HG02642 (cell line): ENCODE measurements around the gene OR6B2.
"Not testable (repeated sequence)": the region's sequence is repeated elsewhere in the genome, so short reads cannot be mapped to it uniquely, and the experiment has no call there.

ENCODE experiments used
- ATAC-seq: cut with Tn5 transposase; IDR thresholded peaks from one replicate; pipeline ENCODE4 v1.9.1; 2021; ENCODE audit warnings: mild to moderate bottlenecking; ENCODE audit not compliant: unreplicated experiment, poor library complexity

OR6B2 gene

DNA sequence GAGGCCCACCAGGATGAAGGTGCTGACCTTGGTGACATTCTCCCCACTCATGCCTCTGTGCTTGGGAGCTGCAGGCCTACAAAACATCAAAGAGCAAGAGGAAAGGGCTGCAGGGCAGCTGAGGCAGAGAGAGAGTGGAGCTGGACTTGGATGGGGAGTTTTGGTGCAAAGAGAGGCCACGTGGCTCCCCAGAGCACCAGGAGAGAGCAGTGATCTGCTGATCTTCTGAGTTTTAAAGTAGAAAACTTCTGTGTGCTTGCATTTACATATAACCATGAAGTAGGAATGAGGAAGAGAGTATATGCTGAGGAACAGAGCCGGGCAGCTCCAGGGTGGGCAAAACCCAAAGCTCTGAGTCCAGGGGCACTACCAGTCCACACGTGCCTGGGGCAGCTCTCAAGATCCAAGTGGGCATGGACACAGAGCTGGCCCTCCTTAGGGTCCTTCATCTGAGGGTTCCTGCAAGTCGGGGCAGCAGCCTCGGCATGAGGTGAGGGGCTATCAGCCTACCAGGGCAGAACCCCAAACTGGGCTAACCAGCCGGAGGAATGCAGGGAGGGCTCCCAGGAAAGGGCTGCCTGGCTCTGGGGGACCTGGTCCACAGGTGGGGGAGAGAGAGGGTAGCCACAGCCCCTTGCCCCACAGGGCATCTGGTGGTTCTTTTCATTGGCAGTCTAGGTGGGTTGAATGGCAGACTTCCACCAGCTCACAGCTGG lies at the start of gene OR6B2:
Gene OR6B2, minus strand, starts transcription at position 51 of the 716 bp plus-strand sequence. Its CDS starts 0 bp downstream, at position 51.
- ATAC-seq: no peak

DNA sequence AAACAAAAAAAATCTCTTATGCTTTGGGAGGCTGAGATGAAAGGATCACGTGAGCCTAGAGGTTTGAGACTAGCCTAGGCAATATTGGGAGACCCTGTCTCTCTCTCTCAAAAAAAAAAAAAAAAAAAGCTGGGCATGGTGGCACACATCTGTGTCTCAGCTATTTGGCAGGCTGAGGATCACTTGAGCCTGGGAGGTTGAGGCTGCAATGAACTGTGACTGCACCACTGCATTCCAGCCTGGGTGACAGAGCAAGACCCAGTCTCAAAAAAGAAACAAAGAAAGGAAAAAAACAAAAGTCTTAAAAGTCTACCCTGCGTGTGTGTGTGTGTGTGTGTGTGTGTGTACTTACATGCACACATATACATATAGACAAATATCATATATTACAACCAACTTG lies 48.4 kb upstream of the OR6B2 start:
- ATAC-seq: no peak

DNA sequence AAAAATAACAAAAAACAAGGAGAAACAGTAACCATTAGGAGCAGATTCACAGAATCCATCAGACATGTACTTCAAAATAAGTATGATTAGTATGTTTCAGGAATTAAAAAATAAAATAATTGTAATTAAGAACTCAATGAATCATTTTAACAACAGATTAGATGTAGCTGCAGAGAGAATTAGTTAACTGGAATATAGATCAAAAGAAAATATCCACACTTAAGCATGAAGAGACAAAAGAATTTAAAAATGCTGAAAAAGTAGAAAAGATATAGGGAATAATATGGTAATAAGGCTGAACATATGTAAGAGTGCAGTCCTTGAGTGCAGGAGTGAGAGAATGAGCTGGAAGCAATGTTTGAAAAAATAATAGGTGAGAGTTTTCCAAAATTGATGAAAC lies 47.2 kb upstream of the OR6B2 start:
- no peak for ATAC-seq

DNA sequence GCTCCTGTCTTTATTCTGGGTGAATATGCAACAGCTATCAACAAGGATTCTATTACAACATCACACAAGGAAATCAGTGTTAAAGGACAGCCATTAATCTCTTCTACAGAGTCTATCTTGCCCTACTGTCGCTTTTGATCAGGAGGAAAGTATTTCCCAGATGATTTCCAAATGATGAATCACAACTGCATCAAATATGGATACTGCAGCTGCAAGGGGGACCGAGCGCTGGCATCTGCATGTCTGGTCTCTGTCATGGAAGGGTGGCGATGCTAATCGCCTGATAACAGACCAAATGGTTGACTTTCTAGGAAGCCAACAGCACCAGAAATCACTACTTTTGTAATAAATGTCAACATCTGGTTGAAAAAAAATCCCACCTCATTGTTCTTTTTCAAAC lies 44.3 kb upstream of the OR6B2 start:
- ATAC-seq: no peak

DNA sequence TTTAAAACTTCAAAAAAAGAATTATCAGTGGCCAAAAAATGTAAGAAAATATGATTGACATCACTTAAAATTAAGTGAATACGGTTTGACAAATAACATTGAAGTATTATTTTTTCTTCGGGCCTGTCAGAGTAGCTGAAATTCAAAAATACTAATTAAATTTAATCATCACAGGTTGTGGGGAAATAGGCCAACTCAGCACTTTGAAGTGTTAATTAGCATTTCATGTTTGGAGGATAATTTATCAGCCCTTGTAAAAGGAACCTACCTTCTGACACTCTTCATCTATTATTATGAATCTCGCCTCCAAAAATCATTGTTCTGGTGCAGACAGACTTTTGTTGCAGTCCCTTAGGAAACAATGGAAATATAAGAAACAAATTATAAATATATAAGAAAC lies 40.7 kb upstream of the OR6B2 start:
- ATAC-seq: no peak

DNA sequence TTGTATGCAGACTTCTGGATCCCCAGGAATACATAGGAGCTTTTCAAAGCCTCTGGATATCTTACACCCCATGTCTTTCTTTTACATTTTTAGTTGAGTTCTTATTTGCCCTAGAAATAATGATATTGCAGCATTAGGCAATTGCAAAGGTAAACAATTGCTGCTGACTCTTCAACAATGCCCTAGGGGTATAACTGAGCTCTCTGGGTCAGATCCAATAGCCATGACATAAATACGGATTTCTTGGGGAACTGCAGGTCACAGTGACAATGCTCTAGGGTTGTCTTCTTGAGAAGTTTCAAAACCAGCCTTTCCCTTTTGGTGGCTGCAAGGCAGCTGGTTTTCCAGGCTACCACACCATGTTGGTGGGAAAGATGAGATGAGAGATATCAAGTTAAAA lies 39.6 kb upstream of the OR6B2 start:
- ATAC-seq: no peak

DNA sequence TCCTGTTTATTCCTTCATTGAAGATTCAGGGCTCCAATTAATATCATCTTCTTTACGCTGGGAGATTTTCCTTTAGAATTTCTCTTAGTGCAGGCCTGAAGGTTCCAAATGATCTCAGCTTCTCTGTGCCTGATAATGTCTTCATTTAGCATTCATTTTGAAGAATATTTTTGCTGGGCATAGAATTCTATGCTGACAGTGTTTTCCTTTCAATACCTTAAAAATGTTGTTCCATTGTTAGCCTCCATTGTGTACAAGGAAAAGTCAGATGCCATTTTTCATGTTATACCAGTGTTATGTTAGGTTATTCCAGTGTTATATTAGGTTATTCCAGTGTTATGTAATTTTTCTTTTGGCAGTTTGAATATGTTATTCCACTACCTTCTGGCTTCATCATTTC lies 38.0 kb upstream of the OR6B2 start:
- ATAC-seq: no peak

DNA sequence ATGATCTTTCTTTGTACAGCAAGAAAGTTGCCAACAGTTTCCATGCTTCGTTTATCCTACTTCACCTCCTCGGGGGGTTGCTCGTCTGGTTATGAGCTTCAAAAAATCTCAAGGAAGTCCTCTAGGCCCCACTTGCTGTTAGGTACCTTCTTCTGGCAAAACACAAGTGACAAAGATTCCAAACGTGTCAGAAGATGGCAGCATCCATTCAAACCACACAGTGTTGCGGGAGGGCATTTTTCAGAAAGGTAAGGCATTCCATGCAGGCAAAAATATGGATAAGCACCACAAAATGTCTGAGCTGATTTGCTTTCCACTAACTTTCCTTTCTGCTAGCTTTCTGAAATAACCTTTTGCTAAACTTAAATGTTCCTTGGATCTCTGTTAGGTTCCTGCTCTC lies 36.3 kb upstream of the OR6B2 start:
- no peak for ATAC-seq

DNA sequence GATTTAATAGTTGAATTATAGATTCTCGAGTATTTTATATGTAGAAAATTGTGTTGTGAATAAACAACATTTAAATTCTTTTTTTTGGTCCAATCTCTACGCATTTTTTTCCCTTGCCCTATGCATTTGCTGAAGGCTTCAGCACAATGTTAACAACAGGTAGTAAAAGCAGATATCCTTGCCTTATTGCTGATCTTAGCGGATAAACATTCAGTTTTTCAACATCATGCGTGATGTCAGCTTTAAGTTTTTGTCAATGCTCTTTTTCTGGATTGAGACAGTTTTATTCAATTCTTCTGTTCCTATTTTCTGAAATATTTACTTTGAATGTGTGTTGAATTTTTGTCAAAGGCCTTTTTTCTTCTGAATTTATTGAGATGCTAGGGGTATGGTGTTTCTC lies 34.7 kb upstream of the OR6B2 start:
- ATAC-seq: no peak

DNA sequence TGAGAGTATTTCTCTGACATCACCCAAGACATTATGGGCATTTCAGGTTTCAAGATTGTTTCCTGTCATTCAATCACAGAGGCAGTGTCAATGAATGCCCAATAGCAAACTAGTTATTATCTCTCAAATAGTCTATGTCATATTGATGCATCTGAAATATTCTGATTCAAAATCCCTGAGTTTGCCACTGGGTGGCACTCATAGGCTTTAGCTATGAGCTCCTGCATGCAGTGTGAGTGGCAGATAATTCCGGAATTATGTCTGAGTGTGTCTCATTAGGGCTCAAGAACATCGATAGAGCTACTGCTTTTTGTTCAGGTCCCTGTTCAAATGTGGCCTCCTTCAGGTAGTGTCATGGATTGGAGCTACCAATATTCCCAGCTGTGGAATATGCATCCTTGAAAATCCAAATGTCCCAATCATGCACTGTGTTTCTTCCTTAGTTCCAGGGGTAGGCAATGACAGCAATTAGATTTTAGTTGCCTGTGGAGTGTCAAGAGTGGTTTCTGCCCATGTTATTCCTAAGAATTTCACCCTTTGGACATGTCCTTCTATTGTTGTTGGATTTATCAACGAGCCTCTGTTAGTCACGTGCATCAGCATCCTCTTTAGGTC lies 30.9 kb upstream of the OR6B2 start:
- no peak for ATAC-seq

DNA sequence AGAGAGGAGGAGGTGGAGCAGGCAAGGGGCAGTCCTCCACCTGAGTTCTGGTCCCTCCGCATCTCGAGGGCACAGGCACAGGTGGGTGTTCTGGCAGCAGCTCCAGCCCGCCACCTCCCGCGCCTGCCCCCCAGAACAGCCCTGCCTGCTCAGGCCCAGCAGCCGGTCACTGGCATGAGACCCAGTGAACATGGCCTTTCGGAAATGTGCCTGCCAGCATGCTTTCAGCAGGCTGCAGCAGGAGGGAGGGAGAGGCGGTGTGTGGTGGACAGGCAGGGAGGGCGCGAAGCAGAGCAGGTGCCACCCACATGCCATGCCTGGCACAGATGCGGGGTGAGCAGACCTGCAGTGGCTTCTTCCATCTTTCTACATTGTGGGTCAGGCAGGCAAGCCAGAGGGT lies 26.4 kb upstream of the OR6B2 start:
- no peak for ATAC-seq

DNA sequence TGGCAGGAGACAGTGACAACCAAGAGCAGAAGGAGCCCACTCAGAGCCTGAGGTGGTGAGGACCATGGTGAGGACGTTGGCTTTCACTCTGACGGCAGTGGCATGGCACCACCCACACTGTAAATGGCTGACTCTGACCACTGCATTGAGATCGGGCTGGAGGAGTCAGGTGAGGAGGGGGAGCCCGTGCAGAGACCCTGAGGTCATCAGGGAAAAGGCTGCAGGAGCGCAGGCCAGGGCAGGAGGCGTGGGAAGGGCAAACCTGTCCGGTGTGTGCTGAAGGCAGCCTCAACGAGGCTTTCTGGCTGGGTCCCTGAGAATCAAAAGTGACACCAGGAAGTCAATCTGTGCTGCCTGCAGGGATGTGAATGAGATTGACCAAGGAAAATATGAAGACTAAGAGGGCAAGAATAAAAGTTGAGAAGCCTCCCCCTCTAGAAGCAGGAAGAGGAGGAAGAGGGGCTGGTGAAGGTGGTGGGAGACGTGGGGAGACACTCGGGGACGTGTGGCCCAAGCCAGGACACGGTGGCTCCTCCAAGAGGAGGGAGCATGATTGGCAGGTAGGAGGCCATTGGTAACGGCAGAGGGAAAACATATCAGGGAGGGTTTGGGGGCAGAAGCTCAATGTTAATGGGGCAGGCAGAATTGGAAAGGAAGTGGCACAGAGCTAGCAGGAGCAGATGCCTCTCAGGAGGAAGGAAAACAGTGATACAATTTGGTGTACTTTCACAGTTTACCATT lies 25.1 kb upstream of the OR6B2 start:
- no peak for ATAC-seq

DNA sequence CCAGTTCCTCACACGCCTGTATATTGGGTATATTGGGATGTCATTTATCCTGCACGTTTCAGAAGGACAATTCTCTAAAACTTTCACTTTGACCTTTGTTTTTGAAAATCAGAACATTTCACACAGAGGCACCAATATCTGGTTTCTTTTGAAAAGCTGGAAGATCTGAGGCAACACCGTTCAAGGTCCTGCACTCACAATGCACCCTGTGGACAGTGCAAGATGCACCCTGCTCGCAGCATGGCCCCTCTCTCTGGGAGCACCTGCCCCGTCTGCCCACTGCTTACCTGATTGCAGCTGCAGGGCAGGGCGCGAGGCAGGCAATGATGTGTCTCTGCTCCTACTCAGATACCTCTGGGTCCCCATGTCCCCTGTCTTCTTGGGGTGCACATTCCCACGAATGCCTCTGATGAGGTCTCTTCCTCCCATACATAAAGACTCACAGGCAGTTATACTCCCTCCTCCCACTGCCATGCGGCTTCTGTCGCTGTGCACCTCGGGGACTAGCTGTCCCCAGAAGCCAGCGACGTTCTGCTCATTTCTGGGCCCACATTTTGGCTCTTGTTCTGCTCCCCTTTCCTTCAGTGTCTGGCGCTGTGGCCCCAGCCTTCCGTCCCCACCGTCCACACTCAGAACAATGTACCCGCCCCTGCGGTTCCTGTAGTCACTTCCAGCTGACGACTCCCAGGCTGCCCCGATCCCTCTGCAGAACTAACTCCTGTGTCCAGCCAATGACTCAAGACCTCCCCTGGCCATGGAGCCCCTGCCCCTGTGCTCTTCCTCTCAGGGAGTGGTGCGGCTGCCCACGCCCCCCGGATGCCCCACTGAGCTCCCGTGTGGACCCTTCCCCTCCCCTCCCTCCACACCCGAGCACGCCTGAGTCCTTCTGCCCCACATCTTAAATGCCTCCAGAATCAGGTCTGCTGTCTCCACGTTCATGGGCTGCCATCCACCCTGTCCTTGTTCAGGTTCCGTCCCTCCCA lies 23.2 kb upstream of the OR6B2 start, which contains the start of gene OR6B3:
Gene OR6B3, minus strand, starts transcription at position 349 of the 983 bp plus-strand sequence.
- ATAC-seq: no peak

DNA sequence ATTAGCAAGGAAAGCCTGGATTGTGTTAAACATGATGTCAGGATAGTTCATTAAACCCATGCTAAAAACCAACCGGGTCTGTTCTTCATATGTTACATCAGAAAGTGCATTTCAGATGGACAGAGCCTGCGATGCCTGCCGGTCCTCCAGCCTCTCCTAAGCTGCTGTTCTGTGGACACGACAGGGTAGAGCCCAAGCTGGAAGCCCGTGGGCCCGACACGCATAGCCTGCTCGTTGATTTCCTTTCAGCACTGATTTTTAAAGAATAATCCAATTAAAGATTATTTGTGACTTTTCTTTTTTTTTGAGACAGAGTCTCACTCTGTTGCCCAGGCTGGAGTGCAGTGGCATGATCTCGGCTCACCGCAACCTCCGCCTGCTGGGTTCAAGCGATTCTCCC lies 22.3 kb upstream of the OR6B2 start:
- no peak for ATAC-seq

DNA sequence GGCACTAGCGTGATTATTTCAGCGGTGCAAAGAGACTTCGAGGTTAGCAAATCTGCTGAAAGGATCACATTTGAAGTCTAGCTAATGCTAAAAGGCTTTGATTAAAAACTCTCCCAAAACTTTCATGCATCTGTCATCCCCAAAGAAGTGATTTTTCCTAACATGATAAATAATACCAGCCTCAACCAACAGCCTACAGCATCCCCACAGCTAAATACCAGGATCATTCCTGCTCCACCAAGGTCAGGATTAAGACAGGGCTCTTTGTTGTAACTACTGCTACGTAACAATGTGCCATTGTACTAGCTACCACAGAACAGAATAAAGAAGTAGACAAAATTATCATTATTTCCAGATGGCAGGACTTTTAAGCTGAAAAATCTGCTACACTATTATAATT lies 21.5 kb upstream of the OR6B2 start:
- ATAC-seq: no peak

DNA sequence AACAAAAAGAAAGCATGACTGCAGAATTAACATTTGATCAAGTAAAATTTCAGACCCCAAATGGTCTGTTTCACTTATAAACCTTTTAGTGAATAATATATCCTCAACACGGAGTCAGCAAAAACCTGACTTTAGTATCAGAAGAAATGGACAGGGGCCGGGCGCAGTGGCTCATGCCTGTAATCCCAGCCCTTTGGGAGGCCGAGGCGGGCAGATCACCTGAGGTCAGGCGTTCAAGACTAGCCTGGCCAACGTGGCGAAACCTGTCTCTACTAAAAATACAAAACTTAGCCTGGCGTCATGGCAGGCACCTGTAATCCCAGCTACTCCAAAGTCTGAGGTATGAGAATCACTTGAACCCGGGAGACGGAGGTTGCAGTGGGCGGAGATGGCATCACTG lies 20.0 kb upstream of the OR6B2 start:
- ATAC-seq: no peak

DNA sequence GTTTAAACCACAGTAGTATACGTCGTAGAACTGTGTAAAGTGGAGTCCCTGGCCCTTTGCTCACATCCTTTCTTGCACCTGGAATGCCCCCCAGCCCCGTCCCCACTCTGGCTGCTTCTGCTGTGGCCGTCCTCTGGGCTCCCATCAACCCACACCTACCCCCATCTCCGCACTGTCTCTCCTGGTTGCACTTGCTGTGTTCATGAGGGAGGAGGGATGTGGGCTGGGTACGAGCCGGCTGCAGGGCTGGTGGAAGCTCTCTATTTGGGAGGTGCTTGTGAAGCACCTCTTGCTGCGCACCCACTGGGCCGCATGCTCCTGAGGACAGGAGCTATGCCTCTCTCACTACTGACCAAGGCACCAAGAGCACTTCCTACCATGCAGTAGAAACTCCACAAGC lies 18.0 kb upstream of the OR6B2 start:
- no peak for ATAC-seq

DNA sequence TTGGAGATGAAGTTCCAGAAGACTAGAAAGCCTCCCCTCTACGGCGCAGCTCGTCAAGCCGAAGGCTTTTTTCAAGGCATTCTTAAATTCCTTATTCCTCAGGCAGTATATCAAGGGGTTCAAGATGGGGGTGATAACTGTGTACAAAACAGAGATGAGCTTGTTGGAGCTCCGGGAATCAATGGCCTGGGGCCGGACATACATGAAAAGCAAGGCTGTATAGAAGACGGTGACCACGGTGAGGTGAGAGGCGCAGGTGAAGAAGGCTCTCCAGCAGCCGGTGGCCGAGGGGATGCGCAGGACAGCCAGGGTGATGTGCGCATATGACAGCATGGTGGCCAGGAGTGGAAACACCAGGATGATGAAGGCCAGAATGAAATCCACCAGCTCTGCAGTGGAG lies 14.9 kb upstream of the OR6B2 start:
- ATAC-seq: no peak

DNA sequence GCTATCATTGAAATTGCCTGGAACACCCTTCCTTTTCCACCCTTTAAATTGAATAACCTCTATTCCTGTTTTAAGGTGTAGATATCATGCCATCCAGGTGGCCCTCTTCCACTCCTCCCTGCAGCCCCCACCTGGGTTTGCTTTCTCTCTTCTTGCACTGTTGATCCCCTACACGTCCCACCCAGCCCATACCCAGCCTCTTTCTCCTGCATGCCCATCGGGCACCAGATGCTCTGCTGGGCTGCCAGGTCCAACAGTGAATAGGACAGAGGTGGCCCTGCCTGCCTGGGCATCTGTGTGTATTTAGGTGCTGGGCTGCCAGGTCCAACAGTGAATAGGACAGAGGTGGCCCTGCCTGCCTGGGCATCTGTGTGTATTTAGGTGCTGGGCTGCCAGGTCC lies 13.9 kb upstream of the OR6B2 start:
- ATAC-seq: not testable (repeated sequence)

DNA sequence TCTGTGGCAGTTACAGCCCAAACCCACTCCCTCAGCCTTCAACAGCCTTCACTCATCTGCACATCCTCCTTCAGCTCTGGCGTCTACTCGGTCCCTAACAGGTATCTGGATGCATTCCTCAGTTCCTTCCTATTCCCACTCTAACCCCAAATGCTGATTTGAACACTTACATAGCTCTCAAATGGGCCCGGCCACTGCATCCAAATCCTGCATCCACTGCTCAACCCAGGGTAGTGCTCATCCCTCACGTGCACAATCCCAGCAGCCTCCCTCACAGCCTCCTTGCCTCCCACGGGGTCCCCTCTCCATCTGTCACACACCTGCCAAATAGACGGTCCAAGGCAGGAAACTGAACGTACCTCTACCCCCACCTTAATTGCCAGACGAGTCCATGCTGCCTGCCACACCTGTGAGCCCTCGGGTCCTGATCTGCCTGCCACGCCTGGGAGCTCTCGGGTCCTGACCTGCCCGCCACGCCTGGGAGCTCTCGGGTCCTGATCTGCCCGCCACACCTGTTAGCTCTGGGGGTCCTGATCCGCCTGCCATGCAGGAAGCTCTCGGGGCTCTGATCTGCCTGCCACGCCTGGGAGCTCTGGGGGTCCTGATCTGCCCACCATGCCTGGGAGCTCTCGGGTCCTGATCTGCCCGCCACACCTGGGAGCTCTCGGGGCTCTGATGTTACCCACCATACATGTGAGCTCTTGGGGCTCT lies 13.2 kb upstream of the OR6B2 start:
- ATAC-seq: no peak
